HG03432 (cell line): ENCODE results near the gene HFM1.
"Not testable (repeated sequence)": the region's sequence is repeated elsewhere in the genome, so short reads cannot be mapped to it uniquely, and the experiment has no call there.

Experiments used
- ATAC-seq: cut with Tn5 transposase; IDR thresholded peaks from one replicate; pipeline ENCODE4 v1.9.1; 2021; ENCODE audit warnings: mild to moderate bottlenecking, moderate library complexity; ENCODE audit not compliant: unreplicated experiment

HFM1 gene

GRCh38 chr1:91381844-91382243, 22.8 kb downstream of the HFM1 start:
- ATAC-seq, result no peak

GRCh38 chr1:91374086-91374485, 30.6 kb downstream of the HFM1 start:
- ATAC-seq, result no peak

GRCh38 chr1:91372230-91372629, 32.4 kb downstream of the HFM1 start:
- not testable (repeated sequence) for ATAC-seq

GRCh38 chr1:91349524-91349923, 55.1 kb downstream of the HFM1 start:
- no peak for ATAC-seq

GRCh38 chr1:91346824-91347223, 57.8 kb downstream of the HFM1 start:
- no peak for ATAC-seq

GRCh38 chr1:91345395-91346005, 59.1 kb downstream of the HFM1 start:
- ATAC-seq, result no peak

- ATAC-seq, result no peak
These were observed 66.1 kb downstream of the HFM1 start for GRCh38 chr1:91338501-91338900.

- ATAC-seq, result no peak
These were observed 69.0 kb downstream of the HFM1 start for GRCh38 chr1:91335603-91336002.

- ATAC-seq, result no peak
These were observed 69.8 kb downstream of the HFM1 start for GRCh38 chr1:91334856-91335255.

- ATAC-seq, result no peak
These were observed 79.2 kb downstream of the HFM1 start for GRCh38 chr1:91325456-91325855.

GRCh38 chr1:91314643-91315042, 90.0 kb downstream of the HFM1 start:
- no peak for ATAC-seq

- ATAC-seq, result no peak
These were observed 93.0 kb downstream of the HFM1 start for GRCh38 chr1:91311672-91312071.

GRCh38 chr1:91308544-91308943, 96.1 kb downstream of the HFM1 start:
- ATAC-seq, result no peak

- no peak for ATAC-seq
These were observed 96.7 kb downstream of the HFM1 start for GRCh38 chr1:91307784-91308409.

- ATAC-seq, result no peak
These were observed 101.5 kb downstream of the HFM1 start for GRCh38 chr1:91303165-91303564.

- not testable (repeated sequence) for ATAC-seq
These were observed 115.6 kb downstream of the HFM1 start for GRCh38 chr1:91288843-91289553.

GRCh38 chr1:91286962-91287317, 117.7 kb downstream of the HFM1 start:
- ATAC-seq, result not testable (repeated sequence)

- not testable (repeated sequence) for ATAC-seq
These were observed 118.2 kb downstream of the HFM1 start for GRCh38 chr1:91286259-91286961.

GRCh38 chr1:91283421-91283726, 121.3 kb downstream of the HFM1 start:
- no peak for ATAC-seq

GRCh38 chr1:91282695-91283420, 121.8 kb downstream of the HFM1 start:
- ATAC-seq, result no peak

- ATAC-seq, result no peak
These were observed 122.9 kb downstream of the HFM1 start for GRCh38 chr1:91281782-91282181.
